GM19397 (cell line): ENCODE measurements around the gene TXNRD2.

ENCODE experiments used
- ATAC-seq: cut with Tn5 transposase; IDR thresholded peaks from one replicate; pipeline ENCODE4 v1.9.1; 2021; ENCODE audit warnings: mild to moderate bottlenecking, moderate library complexity; ENCODE audit not compliant: unreplicated experiment

Gene TXNRD2

DNA sequence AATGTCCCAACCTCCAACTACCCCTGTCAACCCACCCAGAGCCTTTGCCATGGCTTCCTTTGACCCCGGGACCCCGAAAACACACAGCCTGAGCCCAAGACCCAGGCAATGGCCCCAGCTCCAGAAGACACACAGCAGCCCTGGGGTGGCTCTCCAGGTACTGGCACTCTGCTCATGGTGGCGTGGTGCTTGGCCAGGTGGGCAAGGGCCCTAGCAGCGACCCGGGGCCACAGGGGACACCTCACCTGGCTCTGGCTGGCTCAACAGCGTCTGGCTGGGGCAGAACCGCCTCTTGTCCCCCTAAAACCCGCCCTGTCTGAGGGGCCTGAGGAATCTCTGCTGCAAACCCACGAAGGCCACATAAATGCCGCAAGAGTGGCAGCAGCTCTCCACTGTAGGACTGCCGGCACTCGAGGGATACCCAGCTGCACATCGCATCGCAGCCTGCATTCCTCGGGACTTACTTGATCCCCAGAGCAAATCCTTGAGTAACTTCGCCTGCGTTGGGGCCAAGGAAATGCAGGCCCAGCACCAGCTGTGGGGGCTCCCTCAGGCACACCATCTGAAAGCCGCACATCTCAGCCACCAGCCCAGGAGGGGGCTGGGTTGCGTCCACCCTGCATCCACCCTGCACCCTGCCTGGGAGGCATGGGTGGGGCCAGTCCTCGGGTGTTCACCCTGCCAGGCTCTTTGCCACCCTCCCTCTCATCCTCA, 63.8 kb downstream of the TXNRD2 start:
- no peak for ATAC-seq

DNA sequence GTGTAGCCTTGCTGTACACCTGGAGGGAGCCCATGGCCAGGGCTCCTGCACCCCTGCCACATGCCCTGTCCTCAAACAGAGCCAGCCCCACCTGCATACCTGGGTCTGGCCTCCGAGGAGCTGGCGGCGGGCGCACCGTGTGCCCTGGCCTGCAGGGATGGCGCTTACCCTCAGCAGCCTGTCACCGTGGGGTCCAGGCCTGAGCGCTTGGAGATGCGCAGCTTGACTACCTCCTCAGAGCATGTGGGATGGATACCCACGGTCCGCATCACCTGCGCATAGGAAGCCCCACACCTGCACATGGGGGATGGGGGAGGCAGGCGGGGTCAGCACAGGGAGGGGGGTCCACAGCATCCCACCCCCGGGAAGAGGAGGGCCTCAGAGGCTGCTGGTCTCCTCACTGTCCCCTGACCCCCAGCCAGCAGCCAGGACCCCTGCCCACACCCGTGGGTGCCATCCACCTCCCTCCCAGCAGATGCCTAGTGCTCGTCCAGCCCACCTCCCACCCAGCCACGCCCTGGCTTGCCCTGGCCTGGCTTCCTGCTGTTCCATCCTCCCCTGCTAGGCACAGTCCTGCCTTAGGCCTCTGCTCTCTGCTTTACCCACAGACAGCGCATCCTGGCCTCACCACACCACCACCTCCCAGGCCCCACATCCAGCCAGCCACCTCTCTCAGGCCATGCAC, 64.5 kb downstream of the TXNRD2 start:
- no peak for ATAC-seq

DNA sequence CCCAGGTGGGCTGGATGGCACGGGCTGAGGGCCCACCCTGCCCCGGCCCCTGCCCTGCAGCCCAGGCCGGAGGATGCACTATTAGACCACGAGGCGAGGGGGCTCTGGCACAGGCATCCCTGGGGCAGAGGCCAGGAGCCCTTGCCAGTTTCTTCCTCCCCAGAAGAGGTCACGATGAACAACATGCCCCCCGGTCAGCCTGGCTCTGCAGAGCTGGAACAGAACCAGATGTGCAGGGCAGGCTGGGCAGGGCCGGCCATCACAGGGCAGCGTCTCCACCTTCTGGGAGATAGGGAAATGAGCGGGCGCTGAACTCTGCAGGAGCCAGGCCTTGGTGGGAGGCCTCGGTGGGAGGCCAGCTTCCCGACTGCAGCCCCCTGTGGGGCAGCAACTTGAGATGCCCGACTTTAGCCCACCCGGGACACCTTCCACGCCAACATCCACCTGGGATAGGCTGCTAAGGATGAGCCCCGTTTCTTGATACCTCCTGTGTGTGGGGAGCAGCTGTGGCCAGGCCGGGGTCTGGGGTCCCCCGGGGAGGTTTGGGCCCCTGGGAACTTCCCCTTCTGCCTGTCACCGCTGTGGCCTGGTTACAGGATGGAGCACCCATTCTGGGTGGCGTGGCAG, 65.2 kb downstream of the TXNRD2 start:
- no peak for ATAC-seq

DNA sequence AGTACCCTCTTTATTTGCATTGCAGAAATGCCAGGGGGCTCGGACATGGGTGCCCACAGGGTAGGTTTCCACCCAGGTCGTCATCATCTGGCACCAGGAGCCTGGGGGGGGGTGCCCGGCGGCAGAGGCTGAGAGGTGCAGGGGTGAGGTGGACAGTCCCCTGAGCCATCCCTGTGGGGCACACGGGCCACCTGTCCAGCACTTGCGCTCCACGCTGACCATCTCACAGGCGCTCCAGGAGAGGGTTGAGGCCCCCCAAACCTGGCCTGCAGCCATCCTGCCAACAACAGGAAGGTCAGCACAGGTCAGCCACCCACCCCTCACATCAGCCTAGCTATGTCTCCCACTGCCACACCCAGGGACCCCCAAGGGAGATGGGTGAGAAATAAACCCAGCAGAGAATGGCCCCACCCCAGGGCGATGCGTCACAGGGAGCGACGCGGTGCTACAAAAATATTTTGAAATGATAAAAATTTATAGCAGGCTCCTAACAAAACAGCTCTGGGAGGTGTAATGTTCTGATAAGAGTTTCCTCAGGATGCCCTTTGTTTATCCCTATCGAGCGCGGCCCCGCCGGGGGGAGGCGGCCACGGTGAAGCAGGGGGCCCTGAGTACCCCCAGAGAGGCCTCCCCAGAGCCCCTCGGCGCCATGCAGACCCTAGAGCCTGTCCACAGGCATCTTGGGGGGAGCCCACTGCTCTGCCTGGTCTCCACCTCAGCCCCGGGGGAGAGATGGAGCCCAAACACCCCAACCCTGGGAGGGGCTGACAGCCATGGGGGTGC, 65.9 kb downstream of the TXNRD2 start:
- ATAC-seq = no peak

DNA sequence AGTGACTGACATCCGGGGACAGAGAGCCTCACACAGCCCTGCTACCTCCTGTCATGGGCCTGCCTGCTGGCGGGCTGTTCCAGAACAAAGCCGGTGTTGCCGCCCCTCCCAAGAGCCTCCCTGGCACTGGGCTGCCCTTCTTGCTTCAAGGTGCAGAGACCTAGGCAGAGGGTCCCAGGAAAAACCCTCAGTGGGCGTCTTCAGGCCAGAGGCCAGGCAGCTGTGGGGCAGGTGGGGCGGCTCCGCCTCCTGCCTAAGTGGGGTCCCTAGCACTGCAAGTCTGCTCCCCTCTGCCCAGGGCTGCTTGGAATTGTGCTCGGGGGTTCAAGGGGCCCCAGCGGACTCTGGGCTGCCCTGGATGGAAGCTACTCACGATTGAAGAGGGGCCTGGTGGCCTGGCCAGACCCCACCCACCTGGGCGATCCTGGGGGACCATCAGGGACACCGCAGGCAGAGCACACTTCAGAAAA, 66.5 kb downstream of the TXNRD2 start:
- no peak for ATAC-seq

DNA sequence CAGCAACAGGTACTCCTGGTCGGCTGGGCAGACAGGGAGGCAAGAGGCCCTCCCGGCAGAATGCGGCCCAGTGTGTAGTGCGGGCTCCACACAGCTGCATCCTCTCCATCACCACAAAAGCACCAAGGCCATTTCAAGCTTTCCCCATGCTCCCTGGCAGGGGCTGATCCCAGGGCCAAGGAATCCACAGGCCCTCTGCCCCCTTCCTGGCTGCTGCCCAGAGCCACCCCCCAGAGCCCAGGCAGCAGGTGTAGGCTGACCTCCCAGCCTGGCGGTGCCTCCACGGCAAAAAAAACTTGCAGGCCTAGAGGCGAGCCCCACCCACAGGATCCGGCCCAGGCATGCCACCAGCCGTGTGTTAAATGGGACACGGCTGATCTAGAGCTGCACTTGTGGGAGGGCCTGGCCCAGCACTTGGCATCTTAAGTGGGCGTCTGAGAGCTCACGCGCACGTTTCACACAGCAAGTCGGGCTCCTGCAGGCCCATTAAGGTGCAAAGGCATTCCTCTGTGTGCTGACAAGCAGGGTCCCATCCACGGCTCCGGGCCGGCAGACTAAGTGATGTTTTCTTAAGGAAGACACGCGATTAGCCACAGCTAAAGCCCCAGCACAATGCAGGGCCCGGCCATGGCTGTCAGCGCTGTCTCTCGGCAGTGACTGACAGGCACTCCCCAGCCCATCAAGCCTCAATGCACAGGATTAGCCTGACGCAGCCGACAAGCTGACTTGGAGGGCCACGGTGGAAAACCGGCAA, 67.1 kb downstream of the TXNRD2 start:
- ATAC-seq = no peak

DNA sequence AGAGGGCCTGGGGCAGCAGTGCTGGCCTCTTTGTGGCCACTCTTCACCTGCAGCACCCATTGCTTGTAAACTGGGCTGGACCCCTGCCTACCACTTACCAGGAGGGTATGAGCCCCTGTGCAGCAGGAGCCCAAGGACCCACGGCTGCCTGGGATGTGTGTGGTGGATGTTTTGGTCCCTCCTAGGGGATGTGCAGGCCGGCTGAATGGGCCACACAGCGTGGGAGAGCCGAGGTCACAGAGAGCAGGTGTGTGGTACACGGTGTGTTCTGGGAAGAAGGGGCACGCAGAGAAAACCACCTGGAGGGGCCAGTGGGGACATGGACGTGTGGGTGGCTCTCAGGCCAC, 67.7 kb downstream of the TXNRD2 start:
- ATAC-seq = no peak

DNA sequence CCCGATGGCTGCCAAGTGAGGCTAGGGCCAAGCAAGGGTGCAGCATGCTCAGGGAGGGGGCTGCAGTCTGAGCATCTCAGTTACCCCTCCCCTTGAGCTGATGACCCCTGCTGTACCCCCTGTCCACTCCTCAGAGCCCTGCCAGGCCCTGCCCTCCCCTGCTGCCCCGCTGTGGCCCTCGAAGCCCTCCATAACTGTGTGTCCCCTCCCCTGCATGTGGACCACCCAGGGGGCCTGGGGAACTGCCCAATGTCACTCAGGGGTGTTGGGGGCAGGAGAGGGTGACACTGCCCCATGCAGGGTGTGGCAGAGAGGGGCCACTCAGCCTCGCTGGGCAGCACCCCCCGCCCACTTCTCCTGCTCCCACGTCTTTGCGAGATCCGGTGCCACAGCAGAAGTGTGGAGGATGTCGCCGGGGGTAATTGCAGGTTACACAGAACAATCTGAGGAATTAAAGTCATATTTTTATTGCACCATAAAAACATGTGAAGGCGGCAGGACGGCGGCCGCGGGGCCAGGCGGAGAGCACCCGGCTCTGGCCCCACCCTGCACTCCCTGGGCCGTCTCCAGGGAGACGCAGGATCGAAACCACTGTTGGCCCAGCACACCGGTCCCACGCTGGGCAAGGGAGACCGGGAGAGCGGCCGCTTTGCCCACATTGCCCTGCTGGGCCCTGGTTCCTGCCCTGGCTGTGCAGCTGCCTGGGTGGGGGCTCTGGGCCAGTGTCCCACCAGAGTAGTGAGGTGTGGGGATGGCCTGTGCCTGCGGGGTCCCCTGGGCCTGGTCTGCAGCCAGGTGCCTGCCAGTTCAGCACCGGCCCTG, 68.3 kb downstream of the TXNRD2 start:
- no peak for ATAC-seq

DNA sequence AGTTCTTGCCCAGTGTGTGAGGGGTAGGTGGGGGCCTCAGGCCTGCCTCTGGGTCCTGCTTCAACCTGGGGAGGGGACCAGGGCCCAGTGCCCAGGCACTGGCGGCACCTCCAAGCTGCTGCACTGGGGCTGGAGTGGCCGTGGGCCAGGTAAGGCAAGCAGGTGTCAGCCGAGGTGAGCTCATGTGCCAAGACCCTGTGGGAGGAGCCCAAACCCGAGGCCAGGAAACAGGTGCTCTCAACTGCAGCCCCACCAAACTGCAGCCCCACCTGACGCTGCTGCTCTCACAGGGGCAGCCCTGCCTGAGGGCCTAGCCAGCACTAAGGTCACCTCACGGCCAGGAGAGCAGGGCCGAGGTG, 68.9 kb downstream of the TXNRD2 start:
- ATAC-seq = no peak

DNA sequence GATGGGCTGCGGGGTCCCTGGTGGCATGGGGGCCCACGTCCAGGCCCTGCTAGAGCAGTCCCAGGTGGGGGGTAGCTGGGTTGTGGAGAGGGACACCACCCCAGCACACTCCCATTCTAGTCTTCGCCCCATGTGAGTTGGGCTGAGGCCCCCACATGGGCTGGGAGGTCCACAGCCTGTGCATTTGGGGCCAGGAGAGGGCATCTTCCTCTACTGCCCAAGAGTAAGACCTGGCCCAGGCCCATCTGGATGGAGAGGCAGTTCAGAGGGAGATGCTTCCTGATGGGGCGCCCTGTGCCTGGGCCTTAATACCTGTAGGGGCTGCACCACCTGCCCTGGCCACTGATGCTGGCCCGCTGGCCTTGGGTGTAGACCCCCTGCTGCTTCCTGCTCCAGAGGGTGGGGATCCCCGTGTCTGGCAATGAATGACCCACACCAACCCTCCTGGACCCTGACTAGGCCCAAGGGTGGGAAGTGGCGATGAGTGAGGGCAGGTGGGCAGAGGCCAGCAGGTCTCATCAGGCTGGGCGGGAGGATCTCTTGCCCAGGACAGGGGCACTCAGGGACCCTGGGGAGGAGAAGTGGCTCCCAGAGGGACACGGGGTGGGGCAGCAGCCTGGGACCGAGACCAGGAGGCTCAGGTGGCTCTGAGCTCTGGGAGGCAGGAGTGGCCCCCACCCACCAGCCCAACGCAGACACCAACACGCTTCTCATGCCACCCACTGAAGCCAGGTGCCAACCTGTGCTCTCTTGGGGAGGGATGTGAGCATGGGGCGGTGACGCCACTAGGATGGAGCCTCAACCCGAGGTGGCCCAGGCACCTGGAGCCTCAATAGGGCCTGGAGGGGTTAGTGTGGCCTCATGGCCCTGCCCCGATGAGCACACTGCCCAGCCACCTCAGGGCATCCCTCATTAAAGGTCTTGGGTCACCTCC, 69.5 kb downstream of the TXNRD2 start:
- ATAC-seq = no peak

DNA sequence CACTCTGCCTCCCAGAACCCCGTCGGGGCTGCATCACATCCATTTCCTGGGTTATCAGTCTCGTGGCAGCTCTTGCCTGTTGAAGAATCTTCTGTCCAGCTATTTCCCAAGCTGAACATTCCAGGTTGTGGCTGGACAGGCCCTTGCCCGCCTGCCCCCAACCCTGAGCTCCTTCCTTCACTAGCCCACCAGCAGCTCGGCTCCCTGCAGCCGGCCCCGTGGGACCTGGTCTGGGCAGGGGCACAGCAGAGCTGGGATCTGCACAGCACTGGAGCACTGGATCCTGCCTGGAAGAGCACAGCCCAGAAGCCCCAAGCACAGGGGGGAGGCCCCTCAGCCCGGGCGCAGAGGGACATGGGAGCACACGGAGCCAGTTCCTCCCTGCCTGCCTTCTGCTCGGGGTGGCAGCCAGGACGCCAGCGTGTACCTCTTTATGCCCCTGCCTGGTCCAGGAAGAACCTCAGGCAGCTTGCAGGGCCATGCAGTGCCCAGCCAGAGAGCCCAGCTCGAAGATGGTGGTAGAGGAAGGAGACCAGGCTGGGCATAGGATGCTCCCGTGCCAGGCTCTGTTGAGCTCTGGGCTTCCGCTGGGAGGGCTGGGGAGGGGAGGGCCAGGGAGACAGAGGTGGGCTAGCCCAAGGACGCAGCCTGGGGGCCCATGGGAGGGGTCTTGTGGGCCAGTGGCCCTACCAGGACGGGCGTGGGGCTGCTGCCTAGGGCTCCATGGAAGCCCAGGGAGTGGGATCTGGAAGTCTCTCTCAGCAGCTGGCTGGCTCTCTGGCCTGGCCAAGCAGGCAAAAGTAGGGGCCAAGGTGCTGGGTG, 70.4 kb downstream of the TXNRD2 start:
- no peak for ATAC-seq

DNA sequence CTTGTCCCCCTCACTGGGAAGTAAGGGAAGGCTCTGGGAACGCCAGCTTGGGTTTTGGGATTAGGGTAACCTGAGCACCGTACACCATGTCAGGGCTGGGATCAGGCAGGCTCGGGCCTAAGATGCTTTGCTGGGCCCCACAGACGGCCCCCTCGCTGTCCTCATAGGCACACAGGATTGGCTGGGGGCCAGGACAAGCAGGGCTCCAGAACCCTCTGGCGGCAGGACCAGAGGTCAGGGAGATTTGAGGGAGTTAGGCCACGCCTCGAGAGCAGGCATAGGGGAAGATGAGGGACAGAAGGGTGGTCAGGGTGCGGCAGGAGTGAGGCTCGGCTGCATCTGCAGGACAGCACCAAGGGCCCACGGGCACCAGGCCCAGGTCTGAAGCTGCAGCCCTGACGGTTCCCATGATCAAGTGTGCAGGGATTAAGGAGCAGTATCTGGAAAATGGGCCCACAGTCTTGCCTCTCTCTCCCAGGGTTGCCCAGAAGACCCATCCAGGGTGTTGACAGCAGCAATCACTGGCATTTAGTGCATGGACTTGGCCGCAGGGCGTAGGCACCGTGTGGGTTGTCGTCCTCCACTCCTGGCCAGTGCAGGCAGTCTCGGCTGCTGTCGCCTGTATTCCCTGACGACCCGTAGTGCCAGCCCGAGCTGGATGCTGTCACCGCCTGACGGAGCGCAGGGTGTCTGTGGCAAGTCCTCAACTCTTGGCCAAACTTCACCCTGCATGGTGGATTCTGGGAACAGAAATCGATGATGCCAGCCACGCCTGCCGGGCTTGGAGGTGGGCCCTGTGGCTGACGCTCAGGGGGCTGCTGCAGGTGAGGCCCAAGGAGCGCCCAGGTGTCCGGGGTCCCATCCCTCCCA, 71.2 kb downstream of the TXNRD2 start:
- ATAC-seq = no peak

DNA sequence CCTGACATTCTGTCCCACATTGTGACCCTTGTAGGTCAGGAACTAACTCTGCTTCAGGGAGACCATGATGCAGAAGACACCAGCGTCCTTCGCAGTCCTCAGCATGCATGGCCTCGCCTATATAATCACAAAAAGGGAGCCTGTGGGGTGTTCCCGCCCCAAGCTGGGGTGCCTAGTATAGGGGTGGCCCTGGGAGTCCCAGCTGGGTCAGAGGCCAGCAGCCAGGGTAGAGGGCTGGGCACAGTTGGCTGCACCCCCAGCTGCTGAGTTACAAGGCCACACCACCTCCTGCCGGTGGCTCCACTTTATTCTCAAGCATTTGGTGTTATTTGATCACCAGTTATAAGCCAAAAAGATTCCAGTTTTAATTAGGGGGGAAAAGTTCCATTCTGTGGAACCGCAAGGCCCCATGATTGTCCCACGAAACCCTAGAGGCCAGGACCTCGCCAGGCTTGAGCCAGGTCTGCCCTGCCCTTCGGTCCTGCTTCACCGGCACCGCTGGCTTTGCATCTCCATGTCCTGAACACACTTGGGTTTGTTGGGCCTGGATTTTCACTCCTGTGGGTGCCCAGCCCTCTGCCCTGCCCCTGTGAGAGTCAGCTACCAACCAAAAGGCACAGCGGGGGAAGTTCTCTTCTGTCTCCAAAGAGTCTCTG, 72.0 kb downstream of the TXNRD2 start:
- ATAC-seq = no peak

DNA sequence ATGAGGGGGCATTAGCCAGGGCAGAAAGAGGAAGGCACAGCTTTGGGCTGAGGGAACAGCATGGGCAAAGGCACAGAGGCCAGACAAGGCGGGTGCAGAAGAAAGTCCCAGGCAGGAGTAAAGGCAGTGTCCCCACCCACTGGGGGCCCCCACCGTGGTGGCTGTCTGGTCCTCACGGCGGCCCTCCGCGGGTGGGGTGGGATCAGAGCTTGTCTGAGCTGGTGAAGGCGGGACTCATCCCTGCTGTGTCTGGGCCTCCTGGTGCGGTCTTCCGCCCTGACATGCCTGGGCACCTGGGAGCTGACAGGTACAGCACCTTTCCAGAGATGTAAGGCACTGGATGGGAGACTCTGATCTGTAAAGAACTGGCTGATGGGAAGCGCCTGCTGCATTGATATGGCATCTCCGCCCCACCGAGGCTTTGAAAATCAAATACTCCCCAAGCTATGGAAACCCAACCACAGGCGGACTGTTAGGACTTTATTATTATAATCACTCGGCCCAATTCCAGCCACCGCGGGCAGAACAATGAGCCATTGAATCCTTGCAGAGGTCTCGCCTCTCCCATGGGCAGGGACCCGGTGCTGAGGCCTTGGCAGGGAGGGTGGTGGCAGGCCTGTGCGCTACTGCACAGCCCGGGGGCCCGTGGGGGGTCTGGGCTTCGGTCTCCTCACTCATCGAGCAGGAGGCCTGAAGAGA, 72.7 kb downstream of the TXNRD2 start:
- ATAC-seq = no peak

DNA sequence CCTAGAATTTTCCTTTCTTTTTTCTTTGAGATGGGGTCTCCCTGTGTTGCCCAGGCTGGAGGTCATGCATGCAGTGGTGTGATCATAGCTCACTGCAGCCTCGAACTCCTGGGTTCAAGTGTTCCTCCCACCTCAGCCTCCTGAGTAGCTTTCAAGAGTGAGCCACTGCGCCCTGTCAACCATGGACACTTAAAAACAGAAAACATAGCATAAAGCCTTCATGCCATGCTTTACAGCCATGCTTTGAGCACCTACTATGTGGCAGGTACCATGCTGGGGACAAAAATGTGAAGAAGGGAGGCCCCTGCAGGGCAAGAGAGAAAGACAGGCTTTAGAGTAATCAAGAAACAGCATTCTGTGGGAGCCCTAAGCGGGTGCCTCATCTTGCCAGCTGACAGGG, 73.3 kb downstream of the TXNRD2 start:
- no peak for ATAC-seq

DNA sequence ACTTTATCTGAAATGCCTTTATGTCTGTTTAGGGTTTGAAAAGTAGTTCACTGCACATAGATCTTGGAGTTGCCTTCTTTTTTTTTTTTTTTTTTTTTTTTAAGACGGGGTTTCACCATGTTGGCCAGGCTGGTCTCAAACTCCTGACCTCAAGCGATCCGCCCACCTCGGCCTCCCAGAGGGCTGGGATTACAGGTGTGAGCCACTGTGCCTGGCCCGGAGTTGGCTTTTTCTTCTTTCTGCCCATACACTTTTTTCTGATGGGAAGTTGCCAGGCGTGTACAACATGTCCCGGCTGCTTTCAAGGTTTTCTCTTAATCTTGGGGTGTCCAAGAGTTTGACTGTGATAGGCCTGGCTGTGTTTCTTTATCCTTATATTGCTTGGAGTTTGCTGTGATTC, 74.0 kb downstream of the TXNRD2 start:
- ATAC-seq = no peak
